Panc1 (cell line): ENCODE measurements around the gene MICAL1. TPM values are rescaled to one million over a fixed set of nuclear protein-coding genes. Genes with fewer than 3 reads are reported as not detected.

Source experiments
- ATAC-seq: fragments of 200-7000 bp; cut with Tn5 transposase; 2 replicates; pipeline ENCODE4 v1.9.1; 2020; ENCODE audit warnings: mild to moderate bottlenecking, moderate library complexity
- BruUV-seq: library from RNA; stranded (reverse); fragments of 400-500 nt; replicated peaks from 2 replicates; lab custom pipeline; 2021; lab: Mats Ljungman, UMichigan
- CTCF ChIA-PET: fragments of 300-600 bp; sonication (Branson Sonifier 250); formaldehyde crosslinking; loops from one replicate; lab custom pipeline; 2022; ENCODE audit warnings: antibody characterized with exemption; lab: Charles Lee
- POLR2A ChIA-PET: fragments of 300-600 bp; sonication (Branson Sonifier 250); formaldehyde crosslinking; loops from one replicate; lab custom pipeline; 2022; ENCODE audit warnings: antibody characterized with exemption; lab: Charles Lee
- DNase-seq: peaks from one replicate; pipeline ENCODE4 v3.0.0-alpha.2; 2010; ENCODE audit warnings: low read depth, low spot score
- H3K27ac ChIP-seq: 2 replicates; pipeline ENCODE4 v1.5.1; 2011; ENCODE audit warnings: mild to moderate bottlenecking, low read length, inconsistent platforms
- H3K27me3 ChIP-seq: fragments of 200-500 bp; sonication (Bioruptor generic); 2 replicates; pipeline ENCODE4 v1.6.0; 2014; ENCODE audit warnings: low read length, inconsistent platforms; ENCODE audit not compliant: control insufficient read depth, insufficient read depth
- H3K36me3 ChIP-seq: fragments of 200-500 bp; sonication (Bioruptor generic); 2 replicates; pipeline ENCODE4 v1.5.1; 2014; ENCODE audit warnings: inconsistent platforms, mild to moderate bottlenecking, low read length, moderate library complexity; ENCODE audit not compliant: control insufficient read depth, insufficient read depth
- H3K4me1 ChIP-seq: 2 replicates; pipeline ENCODE4 v1.5.1; 2011; ENCODE audit warnings: inconsistent platforms, mild to moderate bottlenecking, low read length, moderate library complexity; ENCODE audit not compliant: control insufficient read depth, insufficient read depth
- H3K4me3 ChIP-seq, 2 experiments: 2 replicates each; pipeline ENCODE4 v1.5.1; 2011 to 2012; ENCODE audit warnings: low read depth in 2 of 2, low read length in 2 of 2, mild to moderate bottlenecking in 2 of 2, inconsistent platforms in 1 of 2, moderate library complexity in 1 of 2
- H3K9me3 ChIP-seq: fragments of 200-500 bp; sonication (Bioruptor generic); 2 replicates; pipeline ENCODE4 v1.5.1; 2014; ENCODE audit warnings: low read depth, mild to moderate bottlenecking, inconsistent platforms, low read length, moderate library complexity; ENCODE audit not compliant: control insufficient read depth, insufficient read depth
- POLR2AphosphoS5 ChIP-seq: IDR thresholded peaks from 2 replicates; pipeline ENCODE4 v1.6.1; 2012; ENCODE audit warnings: mild to moderate bottlenecking, low read depth, low read length, moderate library complexity
- SIN3A ChIP-seq: IDR thresholded peaks from 2 replicates; pipeline ENCODE4 v1.6.1; 2012; ENCODE audit warnings: low read depth, mild to moderate bottlenecking, low read length, moderate library complexity, borderline replicate concordance; ENCODE audit not compliant: insufficient read depth
- TCF7L2 ChIP-seq: IDR thresholded peaks from 2 replicates; pipeline ENCODE4 v1.6.1; 2011; ENCODE audit warnings: mild to moderate bottlenecking, low read depth, low read length, inconsistent platforms
- in situ Hi-C: cut with HindIII; loops from 2 replicates; pipeline ENCODE4 v1.10.0; 2016; ENCODE audit warnings: low sequenced_read_pairs, low pct_unique_long_range_greater_than_20kb
- intact Hi-C: fragments of 100-400 bp; cut with micrococcal nuclease; formaldehyde crosslinking; loops from one replicate; pipeline ENCODE4 v1.10.0; 2022; ENCODE audit not compliant: unreplicated experiment
- total RNA-seq: library from RNA; stranded (reverse); gene quantifications from one replicate; pipeline ENCODE4 v1.2.1, GENCODE V29; 2021; ENCODE audit not compliant: unreplicated experiment
- TF ChIP-seq, protein P1 (sequence below), 2 experiments: IDR thresholded peaks; 2 replicates each; pipeline ENCODE4 v1.6.1; 2011 to 2012; ENCODE audit warnings: low read depth in 2 of 2, control low read depth in 1 of 2, low read length in 1 of 2, mild to moderate bottlenecking in 1 of 2, moderate library complexity in 1 of 2; ENCODE audit not compliant: insufficient read depth in 1 of 2
- TF ChIP-seq, protein P2 (sequence below): fragments of 450-650 bp; IDR thresholded peaks from 2 replicates; pipeline ENCODE4 v1.5.1; 2017; ENCODE audit warnings: mild to moderate bottlenecking

MICAL1 gene
- total RNA-seq, 1 experiment from 2014 or later = 64.5 TPM

DNA sequence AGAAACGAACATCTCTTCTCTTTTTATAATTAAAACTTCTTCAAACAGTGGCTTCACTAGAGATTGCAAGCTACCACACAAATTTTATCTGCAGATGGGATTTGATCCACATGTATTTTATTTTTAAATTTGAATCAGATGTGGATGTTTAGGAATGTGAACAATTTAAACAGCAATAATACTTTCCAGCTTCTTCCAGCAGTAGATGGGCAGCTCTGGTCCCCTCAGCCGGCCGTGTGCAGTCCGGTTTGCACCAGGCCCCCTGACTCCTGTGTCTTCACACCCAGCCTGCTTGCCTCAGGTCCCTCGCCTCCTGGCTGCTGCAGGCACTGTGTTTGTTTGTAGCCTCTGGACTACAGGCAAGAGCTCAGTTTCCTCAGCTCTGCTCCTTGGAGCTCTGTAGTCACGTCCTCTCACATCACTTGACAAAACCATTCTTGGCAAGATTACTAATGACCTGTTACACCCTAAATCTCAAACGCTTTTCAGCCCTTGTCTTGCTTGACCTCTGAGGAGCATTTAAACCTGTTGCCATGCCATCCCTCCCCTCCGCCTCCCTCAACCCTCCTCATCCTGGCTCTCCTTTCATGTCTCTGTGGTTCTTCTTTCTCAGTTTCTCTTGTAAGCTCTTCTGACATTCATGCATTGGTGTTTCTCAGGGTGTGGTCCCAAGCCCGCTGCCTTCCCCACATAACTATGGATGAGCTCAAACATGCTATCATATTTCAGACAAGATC, 40.6 kb upstream of the MICAL1 start:
- ChIA-PET CTCF (interaction anchor here (0.7 kb wide), 1 partner anchor 327 kb away, joined by 3 read pairs; no protein-coding TSS in a partner anchor), POLR2A (interaction anchor here (0.5 kb wide), 1 partner anchor 833 kb away, joined by 5 read pairs; no protein-coding TSS in a partner anchor)
- Histone ChIP-seq H3K27ac (no peak overlapping the region), H3K27me3 (peaks cover 31% of the 10 kb centered on the region), H3K4me1 (no peaks in the 10 kb centered on the region), H3K9me3 (no peaks in the 10 kb centered on the region), H3K4me3 (no peak overlapping the region), H3K36me3 (no peaks in the 10 kb centered on the region)
- no peak for TF ChIP-seq SIN3A
- no TSS peak for BruUV-seq
- in situ Hi-C loops (no loop called here), intact Hi-C loops (no loop called here)
- no peak for DNase-seq
- ATAC-seq = peak; percentile 28; the same call in 1 of the 2 replicates

DNA sequence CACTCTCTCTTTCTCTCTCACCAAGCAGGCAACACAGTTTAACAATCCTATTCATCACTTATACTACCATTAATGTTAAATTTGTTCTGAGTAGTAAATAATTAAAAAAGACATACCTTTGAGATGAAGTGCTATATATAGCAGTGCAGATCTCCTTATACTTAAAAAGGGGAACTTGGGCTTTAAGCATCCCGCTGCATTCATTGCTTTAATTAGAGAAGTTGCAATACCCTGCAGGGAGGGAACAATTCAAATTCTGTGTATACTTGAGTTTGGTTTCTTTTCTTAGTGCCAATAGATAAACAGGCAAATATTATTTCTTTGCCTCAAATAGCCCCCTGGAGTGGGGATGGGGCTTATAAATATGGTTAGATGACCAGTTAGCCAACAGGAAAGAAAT, 38.3 kb upstream of the MICAL1 start:
- intact Hi-C loops = no loop called here
- ChIA-PET CTCF (no interaction called here), POLR2A (no interaction called here)
- Histone ChIP-seq H3K4me1 (no peaks in the 10 kb centered on the region), H3K36me3 (no peaks in the 10 kb centered on the region), H3K4me3 (no peak overlapping the region), H3K27me3 (peaks cover 29% of the 10 kb centered on the region), H3K27ac (no peak overlapping the region), H3K9me3 (no peaks in the 10 kb centered on the region)
- TF ChIP-seq TCF7L2 = no peak
- no peak for TF ChIP-seq POLR2AphosphoS5
- no peak for TF ChIP-seq SIN3A
- TF ChIP-seq, protein P1, sequence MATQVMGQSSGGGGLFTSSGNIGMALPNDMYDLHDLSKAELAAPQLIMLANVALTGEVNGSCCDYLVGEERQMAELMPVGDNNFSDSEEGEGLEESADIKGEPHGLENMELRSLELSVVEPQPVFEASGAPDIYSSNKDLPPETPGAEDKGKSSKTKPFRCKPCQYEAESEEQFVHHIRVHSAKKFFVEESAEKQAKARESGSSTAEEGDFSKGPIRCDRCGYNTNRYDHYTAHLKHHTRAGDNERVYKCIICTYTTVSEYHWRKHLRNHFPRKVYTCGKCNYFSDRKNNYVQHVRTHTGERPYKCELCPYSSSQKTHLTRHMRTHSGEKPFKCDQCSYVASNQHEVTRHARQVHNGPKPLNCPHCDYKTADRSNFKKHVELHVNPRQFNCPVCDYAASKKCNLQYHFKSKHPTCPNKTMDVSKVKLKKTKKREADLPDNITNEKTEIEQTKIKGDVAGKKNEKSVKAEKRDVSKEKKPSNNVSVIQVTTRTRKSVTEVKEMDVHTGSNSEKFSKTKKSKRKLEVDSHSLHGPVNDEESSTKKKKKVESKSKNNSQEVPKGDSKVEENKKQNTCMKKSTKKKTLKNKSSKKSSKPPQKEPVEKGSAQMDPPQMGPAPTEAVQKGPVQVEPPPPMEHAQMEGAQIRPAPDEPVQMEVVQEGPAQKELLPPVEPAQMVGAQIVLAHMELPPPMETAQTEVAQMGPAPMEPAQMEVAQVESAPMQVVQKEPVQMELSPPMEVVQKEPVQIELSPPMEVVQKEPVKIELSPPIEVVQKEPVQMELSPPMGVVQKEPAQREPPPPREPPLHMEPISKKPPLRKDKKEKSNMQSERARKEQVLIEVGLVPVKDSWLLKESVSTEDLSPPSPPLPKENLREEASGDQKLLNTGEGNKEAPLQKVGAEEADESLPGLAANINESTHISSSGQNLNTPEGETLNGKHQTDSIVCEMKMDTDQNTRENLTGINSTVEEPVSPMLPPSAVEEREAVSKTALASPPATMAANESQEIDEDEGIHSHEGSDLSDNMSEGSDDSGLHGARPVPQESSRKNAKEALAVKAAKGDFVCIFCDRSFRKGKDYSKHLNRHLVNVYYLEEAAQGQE (IDR thresholded peaks at IDR 0.05; ENCODE audit: insufficient read depth in 1 of 2, low read depth in 2 of 2, low read length in 1 of 2) = no peak
- TF ChIP-seq, protein P2, sequence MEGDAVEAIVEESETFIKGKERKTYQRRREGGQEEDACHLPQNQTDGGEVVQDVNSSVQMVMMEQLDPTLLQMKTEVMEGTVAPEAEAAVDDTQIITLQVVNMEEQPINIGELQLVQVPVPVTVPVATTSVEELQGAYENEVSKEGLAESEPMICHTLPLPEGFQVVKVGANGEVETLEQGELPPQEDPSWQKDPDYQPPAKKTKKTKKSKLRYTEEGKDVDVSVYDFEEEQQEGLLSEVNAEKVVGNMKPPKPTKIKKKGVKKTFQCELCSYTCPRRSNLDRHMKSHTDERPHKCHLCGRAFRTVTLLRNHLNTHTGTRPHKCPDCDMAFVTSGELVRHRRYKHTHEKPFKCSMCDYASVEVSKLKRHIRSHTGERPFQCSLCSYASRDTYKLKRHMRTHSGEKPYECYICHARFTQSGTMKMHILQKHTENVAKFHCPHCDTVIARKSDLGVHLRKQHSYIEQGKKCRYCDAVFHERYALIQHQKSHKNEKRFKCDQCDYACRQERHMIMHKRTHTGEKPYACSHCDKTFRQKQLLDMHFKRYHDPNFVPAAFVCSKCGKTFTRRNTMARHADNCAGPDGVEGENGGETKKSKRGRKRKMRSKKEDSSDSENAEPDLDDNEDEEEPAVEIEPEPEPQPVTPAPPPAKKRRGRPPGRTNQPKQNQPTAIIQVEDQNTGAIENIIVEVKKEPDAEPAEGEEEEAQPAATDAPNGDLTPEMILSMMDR = no peak
- DNase-seq (no peak), ATAC-seq (no peak)
- in situ Hi-C loops = no loop called here
- no TSS peak for BruUV-seq
